ENCODE data around the gene DTX2. TPM values are rescaled to one million over a fixed set of nuclear protein-coding genes. Genes with fewer than 3 reads are reported as not detected.
"Not testable (repeated sequence)": the region's sequence is repeated elsewhere in the genome, so short reads cannot be mapped to it uniquely, and the experiment has no call there.

DTX2 gene
- polyA plus RNA-seq, 1 donor from 2014 or later: 2.4 TPM

DNA sequence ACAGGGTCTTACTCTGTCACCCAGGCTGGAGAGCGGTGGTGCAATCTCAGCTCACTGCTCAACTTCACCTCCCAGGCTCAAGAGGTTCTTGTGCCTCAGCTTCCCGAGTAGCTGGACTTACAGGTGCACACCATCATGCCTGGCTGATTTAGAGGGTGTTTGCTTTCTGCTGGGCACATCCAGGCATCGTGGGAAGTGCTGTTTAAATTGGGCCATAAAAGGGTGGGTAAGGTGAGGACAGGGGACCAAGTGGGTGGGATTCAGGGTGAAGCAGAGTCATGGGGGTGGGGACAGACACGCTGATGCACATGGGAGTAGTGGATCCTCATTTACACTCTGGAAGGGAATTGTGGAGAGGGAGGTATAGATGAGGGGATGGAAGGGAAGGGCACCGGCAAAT, 3.5 kb downstream of the DTX2 start:
- H3K9ac ChIP-seq (ENCODE audit: low read length); H3K79me2 ChIP-seq (replicated peaks; ENCODE audit: insufficient read depth, low read length); H3K4me2 ChIP-seq (ENCODE audit: low read length); H3K4me3 ChIP-seq (ENCODE audit: low read length); H3K27me3 ChIP-seq (ENCODE audit: insufficient read depth, low read depth, low read length); H4K20me1 ChIP-seq (ENCODE audit: insufficient read depth); H3F3A ChIP-seq (ENCODE audit: insufficient read depth, low read length, poor library complexity, severe bottlenecking); H3K36me3 ChIP-seq (ENCODE audit: insufficient read depth, low read length); H3K27ac ChIP-seq (ENCODE audit: low read length); H2AFZ ChIP-seq (ENCODE audit: low read depth, low read length); H3K9me2 ChIP-seq (ENCODE audit: insufficient read depth, low read length); H3K9me3 ChIP-seq (ENCODE audit: low read length): not testable (repeated sequence)

DNA sequence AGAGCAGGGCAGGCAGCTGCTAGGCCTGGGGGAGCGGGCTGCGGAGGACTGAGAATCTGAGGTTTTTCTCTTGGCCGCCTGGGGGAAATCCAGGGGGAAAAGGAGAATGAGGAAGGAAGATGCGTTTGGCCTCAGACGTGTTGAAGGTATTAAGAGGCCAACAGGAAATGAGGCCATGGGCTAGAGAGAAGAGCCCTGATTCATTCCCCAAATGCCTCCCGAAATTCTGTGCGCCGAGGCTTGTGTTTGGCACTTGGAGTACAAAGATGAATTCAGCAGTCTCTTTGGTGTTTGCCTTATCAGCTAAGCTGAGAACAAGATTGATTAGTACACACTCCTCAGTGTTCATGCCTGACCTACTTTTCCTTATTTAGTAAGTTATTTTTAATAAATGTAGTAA, 4.4 kb downstream of the DTX2 start:
- H3K27ac ChIP-seq (ENCODE audit: low read length); H3K36me3 ChIP-seq (ENCODE audit: insufficient read depth, low read length); H3K4me3 ChIP-seq (ENCODE audit: low read length); H3K4me2 ChIP-seq (ENCODE audit: low read length); H4K20me1 ChIP-seq (ENCODE audit: insufficient read depth); H3K9me2 ChIP-seq (ENCODE audit: insufficient read depth, low read length); H3K9me3 ChIP-seq (ENCODE audit: low read length); H3F3A ChIP-seq (ENCODE audit: insufficient read depth, low read length, poor library complexity, severe bottlenecking); H3K27me3 ChIP-seq (ENCODE audit: insufficient read depth, low read depth, low read length); H2AFZ ChIP-seq (ENCODE audit: low read depth, low read length); H3K79me2 ChIP-seq (replicated peaks; ENCODE audit: insufficient read depth, low read length); H3K9ac ChIP-seq (ENCODE audit: low read length): not testable (repeated sequence)

DNA sequence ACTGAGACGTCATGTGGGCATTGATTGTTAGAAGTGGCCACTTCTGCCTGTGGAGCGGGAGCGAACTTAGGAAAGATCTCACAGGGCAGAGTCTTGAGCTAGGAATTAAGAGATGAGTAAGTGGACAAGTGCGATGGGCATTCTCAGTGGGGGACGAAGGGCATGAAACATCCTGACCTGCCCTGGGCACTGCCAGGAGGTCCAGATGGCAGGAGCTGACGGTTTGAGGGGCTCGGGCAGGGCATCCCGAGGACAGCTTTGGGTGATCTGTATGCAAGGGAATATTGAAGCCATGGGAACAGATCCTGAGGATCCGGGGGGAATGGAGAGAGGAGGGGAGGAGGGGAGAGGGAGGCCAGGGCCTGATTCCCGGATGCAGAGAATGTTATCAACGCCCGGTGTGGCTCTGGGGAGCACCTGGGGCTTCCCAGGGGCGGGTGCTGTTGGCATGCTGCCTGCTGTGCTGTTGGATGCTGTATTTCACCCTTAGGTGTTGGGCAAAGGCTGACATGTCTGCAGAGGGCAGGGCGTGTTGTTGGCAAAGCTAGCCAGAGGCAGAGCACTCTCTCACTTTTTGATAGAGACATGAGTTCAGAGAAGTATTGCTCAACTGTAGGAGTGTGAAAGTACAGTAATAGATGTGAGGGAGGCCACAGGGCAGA, 6.4 kb downstream of the DTX2 start:
- not testable (repeated sequence) for H3F3A ChIP-seq (ENCODE audit: insufficient read depth, low read length, poor library complexity, severe bottlenecking); H4K20me1 ChIP-seq (ENCODE audit: insufficient read depth); H3K4me2 ChIP-seq (ENCODE audit: low read length); H3K27ac ChIP-seq (ENCODE audit: low read length); H3K79me2 ChIP-seq (replicated peaks; ENCODE audit: insufficient read depth, low read length); H3K9me3 ChIP-seq (ENCODE audit: low read length); H3K36me3 ChIP-seq (ENCODE audit: insufficient read depth, low read length); H3K27me3 ChIP-seq (ENCODE audit: insufficient read depth, low read depth, low read length); H3K9me2 ChIP-seq (ENCODE audit: insufficient read depth, low read length); H3K4me3 ChIP-seq (ENCODE audit: low read length); H3K9ac ChIP-seq (ENCODE audit: low read length); H2AFZ ChIP-seq (ENCODE audit: low read depth, low read length)

DNA sequence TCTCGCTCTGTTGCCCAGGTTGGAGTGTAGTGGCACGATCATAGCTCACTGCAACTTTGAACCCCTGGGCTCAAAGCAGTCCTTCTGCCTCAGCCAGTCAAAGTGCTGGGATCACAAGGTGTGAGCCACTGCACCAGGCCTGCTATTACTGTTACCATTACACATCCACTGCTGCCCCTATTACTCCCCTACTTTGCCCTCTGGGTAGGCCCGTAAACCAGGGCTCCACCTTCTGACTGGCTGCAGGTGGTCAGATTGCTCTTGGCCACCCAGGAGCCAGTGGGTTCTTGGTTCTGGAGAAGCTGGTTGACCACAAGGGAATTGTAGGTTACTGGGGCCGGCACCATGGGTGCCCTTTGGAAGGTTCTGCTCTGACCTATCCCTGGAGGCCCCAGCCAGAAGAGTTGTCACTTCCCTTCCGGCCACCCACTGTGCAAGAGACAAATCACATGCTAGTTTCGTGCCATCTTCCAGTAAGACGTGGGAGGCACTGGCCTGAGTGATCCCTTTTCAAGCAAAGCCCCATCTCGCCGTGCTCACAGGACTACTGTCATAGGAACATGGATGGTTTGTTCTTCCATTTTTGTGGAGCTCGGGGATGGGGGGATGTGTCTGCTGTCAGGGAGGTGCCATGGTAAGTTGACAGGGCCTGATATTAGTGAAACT, 10.2 kb downstream of the DTX2 start:
- not testable (repeated sequence) for H2AFZ ChIP-seq (ENCODE audit: low read depth, low read length); H3K4me2 ChIP-seq (ENCODE audit: low read length); H3F3A ChIP-seq (ENCODE audit: insufficient read depth, low read length, poor library complexity, severe bottlenecking); H3K9me2 ChIP-seq (ENCODE audit: insufficient read depth, low read length); H3K9me3 ChIP-seq (ENCODE audit: low read length); H3K79me2 ChIP-seq (replicated peaks; ENCODE audit: insufficient read depth, low read length); H3K27me3 ChIP-seq (ENCODE audit: insufficient read depth, low read depth, low read length); H3K27ac ChIP-seq (ENCODE audit: low read length); H4K20me1 ChIP-seq (ENCODE audit: insufficient read depth); H3K9ac ChIP-seq (ENCODE audit: low read length); H3K36me3 ChIP-seq (ENCODE audit: insufficient read depth, low read length); H3K4me3 ChIP-seq (ENCODE audit: low read length)

DNA sequence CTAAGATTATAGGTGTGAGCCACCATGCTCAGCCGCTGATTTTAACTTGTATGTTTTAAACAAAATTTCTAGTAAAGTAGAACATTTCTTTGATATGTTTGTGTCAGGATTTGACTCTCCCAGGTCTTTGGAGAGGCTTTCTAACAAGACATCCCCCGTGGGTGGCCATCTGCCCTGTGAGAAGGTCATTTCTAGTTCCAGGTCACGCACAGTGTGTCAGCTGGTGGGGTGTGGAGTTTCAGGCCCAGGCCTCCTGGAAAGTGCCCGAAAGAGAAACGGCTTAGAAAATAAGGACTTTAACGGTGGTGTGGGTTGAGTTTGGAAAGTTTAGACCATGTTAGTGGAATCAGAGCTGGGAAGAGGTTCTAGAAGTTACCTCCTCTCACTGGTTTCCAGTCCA, 11.6 kb downstream of the DTX2 start:
- not testable (repeated sequence) for H3K4me2 ChIP-seq (ENCODE audit: low read length); H3K27ac ChIP-seq (ENCODE audit: low read length); H3F3A ChIP-seq (ENCODE audit: insufficient read depth, low read length, poor library complexity, severe bottlenecking); H3K4me3 ChIP-seq (ENCODE audit: low read length); H3K9ac ChIP-seq (ENCODE audit: low read length); H3K36me3 ChIP-seq (ENCODE audit: insufficient read depth, low read length); H3K9me2 ChIP-seq (ENCODE audit: insufficient read depth, low read length); H2AFZ ChIP-seq (ENCODE audit: low read depth, low read length); H3K27me3 ChIP-seq (ENCODE audit: insufficient read depth, low read depth, low read length); H3K9me3 ChIP-seq (ENCODE audit: low read length); H4K20me1 ChIP-seq (ENCODE audit: insufficient read depth); H3K79me2 ChIP-seq (replicated peaks; ENCODE audit: insufficient read depth, low read length)

DNA sequence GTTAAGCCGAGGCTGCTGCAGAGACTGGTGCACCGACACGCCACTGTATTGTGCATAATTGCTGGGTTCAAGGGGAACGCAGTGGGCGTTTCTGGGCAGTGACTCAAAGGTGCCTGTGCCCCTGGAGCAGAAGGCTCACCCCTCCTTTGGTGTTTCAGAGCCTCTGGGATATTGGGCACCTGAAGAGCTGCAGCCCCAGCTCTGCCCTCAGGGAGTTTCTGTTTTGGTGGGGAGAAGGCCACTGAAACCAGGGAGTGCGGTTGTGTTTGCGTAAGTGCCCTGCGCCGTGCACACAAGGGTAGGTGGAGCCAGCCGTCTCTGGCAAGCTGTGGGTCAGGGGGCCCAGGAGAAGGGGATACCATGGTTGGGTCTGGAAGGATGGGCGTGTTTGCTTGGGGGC, 14.8 kb downstream of the DTX2 start:
- not testable (repeated sequence) for H3K9ac ChIP-seq (ENCODE audit: low read length); H3K9me3 ChIP-seq (ENCODE audit: low read length); H3K4me2 ChIP-seq (ENCODE audit: low read length); H3K4me3 ChIP-seq (ENCODE audit: low read length); H3F3A ChIP-seq (ENCODE audit: insufficient read depth, low read length, poor library complexity, severe bottlenecking); H3K27me3 ChIP-seq (ENCODE audit: insufficient read depth, low read depth, low read length); H3K79me2 ChIP-seq (replicated peaks; ENCODE audit: insufficient read depth, low read length); H3K9me2 ChIP-seq (ENCODE audit: insufficient read depth, low read length); H3K36me3 ChIP-seq (ENCODE audit: insufficient read depth, low read length); H2AFZ ChIP-seq (ENCODE audit: low read depth, low read length); H3K27ac ChIP-seq (ENCODE audit: low read length); H4K20me1 ChIP-seq (ENCODE audit: insufficient read depth)

DNA sequence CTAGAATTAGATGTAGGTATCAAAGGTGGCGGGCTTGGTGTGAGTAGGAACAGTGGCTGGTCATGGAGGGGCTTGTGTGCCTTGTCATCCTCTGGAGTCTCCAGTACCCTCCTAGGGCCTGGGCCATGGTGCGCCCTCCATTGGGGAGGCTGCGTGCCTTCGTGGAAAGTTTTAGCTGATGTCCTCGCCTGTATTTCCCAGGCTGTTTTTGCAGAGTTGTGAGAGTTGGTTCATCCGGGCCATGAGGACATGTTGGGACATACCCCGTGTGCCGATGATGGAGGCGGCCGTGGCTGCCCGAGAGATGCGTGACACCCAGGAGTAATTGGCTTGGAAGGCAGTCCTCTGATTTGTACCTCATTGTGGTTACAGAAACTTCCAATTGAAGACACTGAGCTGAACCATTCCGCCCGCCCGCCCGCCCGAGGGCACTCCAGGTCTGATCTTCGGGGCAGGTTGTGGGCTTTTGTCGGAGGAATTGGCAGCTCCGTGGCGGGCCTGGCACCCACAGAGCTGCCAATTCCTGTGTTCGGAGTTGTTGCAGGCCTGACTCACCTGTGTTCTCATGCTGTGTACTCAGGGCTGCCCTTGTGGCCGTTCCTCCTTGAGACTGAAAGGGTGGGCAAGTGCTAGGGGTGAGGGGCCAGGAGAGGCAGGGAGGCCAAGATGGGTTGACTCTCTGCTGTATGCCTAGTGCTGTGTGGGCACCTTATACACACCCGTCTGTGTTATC, 15.4 kb downstream of the DTX2 start:
- H3F3A ChIP-seq (ENCODE audit: insufficient read depth, low read length, poor library complexity, severe bottlenecking); H3K4me2 ChIP-seq (ENCODE audit: low read length); H3K9ac ChIP-seq (ENCODE audit: low read length); H3K9me3 ChIP-seq (ENCODE audit: low read length); H3K27ac ChIP-seq (ENCODE audit: low read length); H2AFZ ChIP-seq (ENCODE audit: low read depth, low read length); H4K20me1 ChIP-seq (ENCODE audit: insufficient read depth); H3K36me3 ChIP-seq (ENCODE audit: insufficient read depth, low read length); H3K9me2 ChIP-seq (ENCODE audit: insufficient read depth, low read length); H3K27me3 ChIP-seq (ENCODE audit: insufficient read depth, low read depth, low read length); H3K4me3 ChIP-seq (ENCODE audit: low read length); H3K79me2 ChIP-seq (replicated peaks; ENCODE audit: insufficient read depth, low read length): not testable (repeated sequence)

DNA sequence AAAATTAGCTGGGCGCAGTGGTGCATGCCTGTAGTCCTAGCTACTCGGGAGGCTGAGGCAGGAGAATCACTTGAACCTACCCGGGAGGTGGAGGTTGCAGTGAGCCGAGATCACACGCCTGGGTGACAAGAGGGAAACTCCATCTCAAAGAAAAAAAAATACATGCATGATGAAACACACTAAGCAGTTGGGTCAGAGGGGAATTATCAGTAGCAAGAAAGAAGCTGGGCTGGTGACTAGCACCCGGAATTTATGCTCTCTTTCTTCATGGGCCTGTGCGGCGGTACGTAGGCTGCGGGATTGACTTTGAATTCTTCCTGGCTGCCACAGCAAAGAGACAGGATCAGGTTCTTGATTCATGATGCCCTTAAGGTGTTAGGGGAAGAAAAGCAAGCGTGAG, 18.1 kb downstream of the DTX2 start:
- not testable (repeated sequence) for H3K4me3 ChIP-seq (ENCODE audit: low read length); H3K79me2 ChIP-seq (replicated peaks; ENCODE audit: insufficient read depth, low read length); H3K27ac ChIP-seq (ENCODE audit: low read length); H3F3A ChIP-seq (ENCODE audit: insufficient read depth, low read length, poor library complexity, severe bottlenecking); H3K9me2 ChIP-seq (ENCODE audit: insufficient read depth, low read length); H3K9ac ChIP-seq (ENCODE audit: low read length); H4K20me1 ChIP-seq (ENCODE audit: insufficient read depth); H3K36me3 ChIP-seq (ENCODE audit: insufficient read depth, low read length); H3K4me2 ChIP-seq (ENCODE audit: low read length); H3K9me3 ChIP-seq (ENCODE audit: low read length); H3K27me3 ChIP-seq (ENCODE audit: insufficient read depth, low read depth, low read length); H2AFZ ChIP-seq (ENCODE audit: low read depth, low read length)
